Measurements from ENCODE around the gene VKORC1L1.

Gene VKORC1L1

GRCh38 chr7:65976659-65977196 lies 103.9 kb downstream of the VKORC1L1 start:
- Histone ChIP-seq H3K27ac (ENCODE audit: poor library complexity, severe bottlenecking) (no peak overlapping the region), H3K9me3 (ENCODE audit: severe bottlenecking) (no peaks in the 10 kb centered on the region), H3K27me3 (ENCODE audit: insufficient read depth, poor library complexity, severe bottlenecking) (no peaks in the 10 kb centered on the region), H3K4me1 (ENCODE audit: insufficient read depth, poor library complexity, severe bottlenecking) (no peaks in the 10 kb centered on the region), H3K4me3 (ENCODE audit: severe bottlenecking) (no peak overlapping the region), H3K36me3 (ENCODE audit: low read depth) (peaks cover 68% of the 10 kb centered on the region)
- peak; percentile 17 for DNase-seq (ENCODE audit: low spot score)
- no peak for TF ChIP-seq CTCF (IDR thresholded peaks at IDR 0.05; ENCODE audit: poor library complexity, severe bottlenecking)
- ATAC-seq (ENCODE audit: low read depth), result no peak

GRCh38 chr7:65978891-65979582 lies 106.2 kb downstream of the VKORC1L1 start:
- no peak for TF ChIP-seq CTCF (IDR thresholded peaks at IDR 0.05; ENCODE audit: poor library complexity, severe bottlenecking)
- Histone ChIP-seq H3K4me1 (ENCODE audit: insufficient read depth, poor library complexity, severe bottlenecking) (peaks cover 2% of the 10 kb centered on the region), H3K9me3 (ENCODE audit: severe bottlenecking) (no peaks in the 10 kb centered on the region), H3K27ac (ENCODE audit: poor library complexity, severe bottlenecking) (no peak overlapping the region), H3K27me3 (ENCODE audit: insufficient read depth, poor library complexity, severe bottlenecking) (no peaks in the 10 kb centered on the region), H3K36me3 (ENCODE audit: low read depth) (peaks cover 47% of the 10 kb centered on the region), H3K4me3 (ENCODE audit: severe bottlenecking) (no peak overlapping the region)
- no peak for ATAC-seq (ENCODE audit: low read depth)
- DNase-seq (ENCODE audit: low spot score), result peak; percentile 36

GRCh38 chr7:65979583-65980477 lies 107.0 kb downstream of the VKORC1L1 start:
- ATAC-seq (ENCODE audit: low read depth) (no peak), DNase-seq (ENCODE audit: low spot score) (peak; percentile 52)
- Histone ChIP-seq H3K27me3 (ENCODE audit: insufficient read depth, poor library complexity, severe bottlenecking) (no peaks in the 10 kb centered on the region), H3K36me3 (ENCODE audit: low read depth) (peaks cover 39% of the 10 kb centered on the region), H3K4me1 (ENCODE audit: insufficient read depth, poor library complexity, severe bottlenecking) (peaks cover 10% of the 10 kb centered on the region), H3K27ac (ENCODE audit: poor library complexity, severe bottlenecking) (no peak overlapping the region), H3K4me3 (ENCODE audit: severe bottlenecking) (no peak overlapping the region), H3K9me3 (ENCODE audit: severe bottlenecking) (no peaks in the 10 kb centered on the region)
- TF ChIP-seq CTCF (IDR thresholded peaks at IDR 0.05; ENCODE audit: poor library complexity, severe bottlenecking), result no peak

- ATAC-seq (ENCODE audit: low read depth) (no peak), DNase-seq (ENCODE audit: low spot score) (peak; percentile 55)
- peaks cover 32% of the 10 kb centered on the region for H3K36me3 ChIP-seq (ENCODE audit: low read depth)
- H3K27me3 ChIP-seq (ENCODE audit: insufficient read depth, poor library complexity, severe bottlenecking), result no peaks in the 10 kb centered on the region
- H3K9me3 ChIP-seq (ENCODE audit: severe bottlenecking), result no peaks in the 10 kb centered on the region
- H3K27ac ChIP-seq (ENCODE audit: poor library complexity, severe bottlenecking), result peak overlapping the region; percentile 44
- peak overlapping the region; percentile 78 for H3K4me3 ChIP-seq (ENCODE audit: severe bottlenecking)
- peaks cover 12% of the 10 kb centered on the region for H3K4me1 ChIP-seq (ENCODE audit: insufficient read depth, poor library complexity, severe bottlenecking)
- no peak for TF ChIP-seq CTCF (IDR thresholded peaks at IDR 0.05; ENCODE audit: poor library complexity, severe bottlenecking)
These were observed 107.8 kb downstream of the VKORC1L1 start for GRCh38 chr7:65980478-65981250.

All from RWPE2 (cell line).